ENCODE measurements around the gene TNP2.

- TF ChIP-seq CTCF (IDR thresholded peaks at IDR 0.05) (no peak), POLR2A (IDR thresholded peaks at IDR 0.05) (no peak), EP300 (IDR thresholded peaks at IDR 0.05) (no peak), POLR2AphosphoS5 (IDR thresholded peaks at IDR 0.05) (no peak)
Measured at GRCh38 chr16:11256661-11257130, 12.4 kb downstream of the TNP2 start.
